AG04450 (cell line): ENCODE data around the gene ITFG1. TPM values are rescaled to one million over a fixed set of nuclear protein-coding genes. Genes with fewer than 3 reads are reported as not detected.
"Not testable (repeated sequence)": the region's sequence is repeated elsewhere in the genome, so short reads cannot be mapped to it uniquely, and the experiment has no call there.

ENCODE experiments used
- CTCF ChIA-PET: fragments of 300-600, 350-600 bp; formaldehyde crosslinking; extraction: SDS; loops from one replicate; lab custom pipeline; 2022; ENCODE audit warnings: antibody characterized with exemption, inconsistent platforms; lab: Charles Lee
- POLR2A ChIA-PET: fragments of 350-600 bp; formaldehyde crosslinking; extraction: SDS; loops from one replicate; lab custom pipeline; 2021; ENCODE audit warnings: antibody characterized with exemption, inconsistent platforms; lab: Yijun Ruan, JAX
- DNase-seq: peaks from one replicate; pipeline ENCODE4 v3.0.0-alpha.2; 2011; ENCODE audit warnings: low read depth, low spot score
- H3K27ac ChIP-seq: one replicate; pipeline ENCODE4 v1.5.1; 2012; ENCODE audit warnings: low read depth, low read length, control low read depth
- H3K27me3 ChIP-seq: one replicate; pipeline ENCODE4 v1.6.0; 2012; ENCODE audit warnings: low read length; ENCODE audit not compliant: control insufficient read depth, insufficient read depth
- H3K4me3 ChIP-seq: 2 replicates; pipeline ENCODE4 v1.5.1; 2011; ENCODE audit warnings: mild to moderate bottlenecking, low read depth, low read length, control low read depth
- H3K9me3 ChIP-seq: 2 replicates; pipeline ENCODE4 v1.5.1; 2012; ENCODE audit warnings: low read length; ENCODE audit not compliant: control insufficient read depth, insufficient read depth
- CTCF ChIP-seq: IDR thresholded peaks from 2 replicates; pipeline ENCODE4 v1.5.1; 2011; ENCODE audit warnings: low read depth, low read length, control low read depth, inconsistent platforms
- polyA plus RNA-seq: library from polyadenylated mRNA; depleted of rRNA; stranded (reverse); fragments of >200 nt; gene quantifications from 2 replicates; pipeline ENCODE4 v1.2.3, GENCODE V29; 2011

ITFG1 gene
- polyA plus RNA-seq, 1 experiment, result 125 TPM

GRCh38 chr16:47140686-47141085, 320.2 kb downstream of the ITFG1 start:
- no peak for TF ChIP-seq CTCF
- Histone ChIP-seq H3K9me3 (no peaks in the 10 kb centered on the region; the same call in 1 of the 2 replicates), H3K27ac (no peak overlapping the region), H3K4me3 (no peak overlapping the region), H3K27me3 (no peaks in the 10 kb centered on the region)
- no peak for DNase-seq
- POLR2A ChIA-PET, result no interaction called here
- CTCF ChIA-PET, result interaction anchor here (0.7 to 6.5 kb wide), 17 partner anchors 9 to 1481 kb away, joined by 3 to 99 read pairs (median 6); partner anchors contain the start of genes ABCC12, ITFG1 and PHKB

- H3K27me3 ChIP-seq, result no peaks in the 10 kb centered on the region
- TF ChIP-seq CTCF, result no peak
- POLR2A ChIA-PET, result no interaction called here
- DNase-seq, result no peak
- no peak overlapping the region for H3K4me3 ChIP-seq
- H3K9me3 ChIP-seq, result no peaks in the 10 kb centered on the region; the same call in 1 of the 2 replicates
- no peak overlapping the region for H3K27ac ChIP-seq
- CTCF ChIA-PET, result no interaction called here
Observed at GRCh38 chr16:47139561-47140185, 321.2 kb downstream of the ITFG1 start.

GRCh38 chr16:47137925-47138324, 322.9 kb downstream of the ITFG1 start:
- H3K27ac ChIP-seq, POLR2A ChIA-PET, DNase-seq, H3K9me3 ChIP-seq, H3K27me3 ChIP-seq, H3K4me3 ChIP-seq: not testable (repeated sequence)
- CTCF ChIA-PET, result interaction anchor here (2.7 kb wide), 1 partner anchor 1027 kb away, joined by 7 read pairs; no protein-coding TSS in a partner anchor

- ChIA-PET CTCF (interaction anchor here (0.6 to 2.7 kb wide), 5 partner anchors 98 to 1487 kb away, joined by 3 to 7 read pairs (median 4); no protein-coding TSS in a partner anchor), POLR2A (no interaction called here)
- no peak for DNase-seq
- H3K27me3 ChIP-seq, result no peaks in the 10 kb centered on the region
- no peak overlapping the region for H3K27ac ChIP-seq
- no peak overlapping the region for H3K4me3 ChIP-seq
- TF ChIP-seq CTCF, result no peak
- no peaks in the 10 kb centered on the region; the same call in 1 of the 2 replicates for H3K9me3 ChIP-seq
Observed at GRCh38 chr16:47136099-47136842, 324.6 kb downstream of the ITFG1 start.

- Histone ChIP-seq H3K4me3 (no peak overlapping the region), H3K27ac (no peak overlapping the region), H3K27me3 (no peaks in the 10 kb centered on the region), H3K9me3 (no peaks in the 10 kb centered on the region; the same call in 1 of the 2 replicates)
- DNase-seq, result no peak
- TF ChIP-seq CTCF, result no peak
- ChIA-PET CTCF (interaction anchor here (0.6 to 0.9 kb wide), 2 partner anchors 9 to 1030 kb away, joined by 3 read pairs; partner anchors contain the start of gene NETO2), POLR2A (no interaction called here)
Observed at GRCh38 chr16:47134550-47134949, 326.3 kb downstream of the ITFG1 start.
